DOHH2 (cell line): Measurements from ENCODE around the gene EXOSC9.

Source experiments
- EZH2phosphoT487 ChIP-seq: fragments of 200-600 bp; sonication (generic); IDR thresholded peaks from 2 replicates; pipeline ENCODE4 v1.6.1; 2017; ENCODE audit warnings: borderline replicate concordance, mild to moderate bottlenecking, antibody characterized with exemption, low read length, moderate library complexity, mixed read lengths
- TF ChIP-seq, protein P1 (sequence below): fragments of 200-600 bp; sonication (generic); IDR thresholded peaks from one replicate; pipeline ENCODE4 v1.5.1; 2014; ENCODE audit warnings: antibody characterized with exemption, mild to moderate bottlenecking, low read depth, low read length; ENCODE audit not compliant: poor library complexity, severe bottlenecking

DNA sequence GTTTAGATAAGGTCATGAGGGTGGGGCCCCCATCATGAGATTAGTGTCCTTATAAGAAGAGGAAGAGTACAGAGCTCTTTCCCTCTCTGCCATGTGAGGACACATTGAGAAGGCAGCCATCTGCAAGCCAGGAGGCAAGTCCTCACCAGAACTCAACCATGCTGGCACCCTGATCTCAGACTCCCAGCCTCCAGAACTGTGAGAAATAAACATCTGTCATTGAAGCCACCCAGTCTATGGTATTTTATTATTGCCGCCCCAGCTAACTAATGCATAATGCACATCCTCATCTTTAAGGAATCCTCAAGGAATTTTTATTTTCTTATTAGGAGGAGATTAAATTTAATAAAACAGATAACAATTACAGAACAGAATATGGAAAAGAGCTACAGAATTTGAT is 16.7 kb upstream of the EXOSC9 start:
- TF ChIP-seq, protein P1, sequence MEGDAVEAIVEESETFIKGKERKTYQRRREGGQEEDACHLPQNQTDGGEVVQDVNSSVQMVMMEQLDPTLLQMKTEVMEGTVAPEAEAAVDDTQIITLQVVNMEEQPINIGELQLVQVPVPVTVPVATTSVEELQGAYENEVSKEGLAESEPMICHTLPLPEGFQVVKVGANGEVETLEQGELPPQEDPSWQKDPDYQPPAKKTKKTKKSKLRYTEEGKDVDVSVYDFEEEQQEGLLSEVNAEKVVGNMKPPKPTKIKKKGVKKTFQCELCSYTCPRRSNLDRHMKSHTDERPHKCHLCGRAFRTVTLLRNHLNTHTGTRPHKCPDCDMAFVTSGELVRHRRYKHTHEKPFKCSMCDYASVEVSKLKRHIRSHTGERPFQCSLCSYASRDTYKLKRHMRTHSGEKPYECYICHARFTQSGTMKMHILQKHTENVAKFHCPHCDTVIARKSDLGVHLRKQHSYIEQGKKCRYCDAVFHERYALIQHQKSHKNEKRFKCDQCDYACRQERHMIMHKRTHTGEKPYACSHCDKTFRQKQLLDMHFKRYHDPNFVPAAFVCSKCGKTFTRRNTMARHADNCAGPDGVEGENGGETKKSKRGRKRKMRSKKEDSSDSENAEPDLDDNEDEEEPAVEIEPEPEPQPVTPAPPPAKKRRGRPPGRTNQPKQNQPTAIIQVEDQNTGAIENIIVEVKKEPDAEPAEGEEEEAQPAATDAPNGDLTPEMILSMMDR = no peak
- TF ChIP-seq EZH2phosphoT487 = no peak
